C4-2B (cell line): ENCODE results near the gene UNCX.

Source experiments
- ZFX ChIP-seq: fragments of 450-650 bp; IDR thresholded peaks from 2 replicates; pipeline ENCODE4 v1.6.1; 2017
- TF ChIP-seq, protein P1 (sequence below): fragments of 450-650 bp; conservative IDR thresholded peaks from 2 replicates; pipeline ENCODE4 v1.5.1; 2017; ENCODE audit warnings: mild to moderate bottlenecking

DNA sequence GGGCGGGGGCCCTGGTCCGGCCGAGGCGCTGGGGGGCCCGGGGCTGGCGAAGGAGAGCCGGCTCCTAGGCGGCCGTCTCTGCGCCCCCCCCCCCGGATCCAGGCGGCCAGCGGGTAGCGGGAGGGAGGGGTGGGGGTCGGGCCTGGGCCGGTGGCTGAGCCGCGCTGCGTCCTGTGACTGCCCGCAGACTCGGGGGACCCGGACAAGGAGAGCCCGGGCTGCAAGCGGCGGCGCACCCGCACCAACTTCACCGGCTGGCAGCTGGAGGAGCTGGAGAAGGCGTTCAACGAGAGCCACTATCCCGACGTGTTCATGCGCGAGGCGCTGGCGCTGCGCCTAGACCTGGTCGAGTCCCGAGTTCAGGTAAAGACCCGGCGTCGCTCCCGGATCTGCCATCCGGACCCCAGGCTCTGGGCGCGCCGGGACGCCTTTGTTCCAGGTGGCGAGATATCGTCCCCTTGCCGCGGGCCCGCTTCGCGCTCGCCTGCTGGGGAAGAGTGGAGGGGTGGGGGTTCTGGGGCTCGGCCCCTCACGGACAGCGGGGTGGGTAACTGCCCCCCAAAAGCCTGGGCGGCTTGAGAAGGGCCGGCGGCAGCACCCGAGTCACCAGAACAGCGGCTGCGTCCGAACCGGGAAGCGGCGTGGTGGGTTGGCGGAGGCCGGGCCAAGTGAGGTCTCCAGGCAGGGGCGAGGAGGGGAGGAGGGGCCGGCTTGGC, 819 bp downstream of the UNCX start:
- TF ChIP-seq, protein P1, sequence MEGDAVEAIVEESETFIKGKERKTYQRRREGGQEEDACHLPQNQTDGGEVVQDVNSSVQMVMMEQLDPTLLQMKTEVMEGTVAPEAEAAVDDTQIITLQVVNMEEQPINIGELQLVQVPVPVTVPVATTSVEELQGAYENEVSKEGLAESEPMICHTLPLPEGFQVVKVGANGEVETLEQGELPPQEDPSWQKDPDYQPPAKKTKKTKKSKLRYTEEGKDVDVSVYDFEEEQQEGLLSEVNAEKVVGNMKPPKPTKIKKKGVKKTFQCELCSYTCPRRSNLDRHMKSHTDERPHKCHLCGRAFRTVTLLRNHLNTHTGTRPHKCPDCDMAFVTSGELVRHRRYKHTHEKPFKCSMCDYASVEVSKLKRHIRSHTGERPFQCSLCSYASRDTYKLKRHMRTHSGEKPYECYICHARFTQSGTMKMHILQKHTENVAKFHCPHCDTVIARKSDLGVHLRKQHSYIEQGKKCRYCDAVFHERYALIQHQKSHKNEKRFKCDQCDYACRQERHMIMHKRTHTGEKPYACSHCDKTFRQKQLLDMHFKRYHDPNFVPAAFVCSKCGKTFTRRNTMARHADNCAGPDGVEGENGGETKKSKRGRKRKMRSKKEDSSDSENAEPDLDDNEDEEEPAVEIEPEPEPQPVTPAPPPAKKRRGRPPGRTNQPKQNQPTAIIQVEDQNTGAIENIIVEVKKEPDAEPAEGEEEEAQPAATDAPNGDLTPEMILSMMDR, result no peak
- TF ChIP-seq ZFX, result no peak
